ENCODE measurements around the gene ANAPC2. TPM values are rescaled to one million over a fixed set of nuclear protein-coding genes. Genes with fewer than 3 reads are reported as not detected.

The ANAPC2 gene, protein sequence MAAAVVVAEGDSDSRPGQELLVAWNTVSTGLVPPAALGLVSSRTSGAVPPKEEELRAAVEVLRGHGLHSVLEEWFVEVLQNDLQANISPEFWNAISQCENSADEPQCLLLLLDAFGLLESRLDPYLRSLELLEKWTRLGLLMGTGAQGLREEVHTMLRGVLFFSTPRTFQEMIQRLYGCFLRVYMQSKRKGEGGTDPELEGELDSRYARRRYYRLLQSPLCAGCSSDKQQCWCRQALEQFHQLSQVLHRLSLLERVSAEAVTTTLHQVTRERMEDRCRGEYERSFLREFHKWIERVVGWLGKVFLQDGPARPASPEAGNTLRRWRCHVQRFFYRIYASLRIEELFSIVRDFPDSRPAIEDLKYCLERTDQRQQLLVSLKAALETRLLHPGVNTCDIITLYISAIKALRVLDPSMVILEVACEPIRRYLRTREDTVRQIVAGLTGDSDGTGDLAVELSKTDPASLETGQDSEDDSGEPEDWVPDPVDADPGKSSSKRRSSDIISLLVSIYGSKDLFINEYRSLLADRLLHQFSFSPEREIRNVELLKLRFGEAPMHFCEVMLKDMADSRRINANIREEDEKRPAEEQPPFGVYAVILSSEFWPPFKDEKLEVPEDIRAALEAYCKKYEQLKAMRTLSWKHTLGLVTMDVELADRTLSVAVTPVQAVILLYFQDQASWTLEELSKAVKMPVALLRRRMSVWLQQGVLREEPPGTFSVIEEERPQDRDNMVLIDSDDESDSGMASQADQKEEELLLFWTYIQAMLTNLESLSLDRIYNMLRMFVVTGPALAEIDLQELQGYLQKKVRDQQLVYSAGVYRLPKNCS
- polyA plus RNA-seq = 10 to 100 TPM; 20.0 to 44.2 (median 37.0) TPM
- long read RNA-seq, donor 1, transcript ANAPC2-208 (2 exons, 1,565 nt) = major isoform, 5 of 157 reads
- long read RNA-seq, donor 1, partial matches to known transcripts = 130 of 157 reads
- long read RNA-seq, donor 1, other reads (novel, unspliced or antisense) = 19 of 157 reads
- long read RNA-seq, donor 2, partial matches to known transcripts = 0 of 3 reads
- long read RNA-seq, donor 2, other reads (novel, unspliced or antisense) = 0 of 3 reads
- long read RNA-seq, donor 3, partial matches to known transcripts = 0 of 8 reads
- long read RNA-seq, donor 3, other reads (novel, unspliced or antisense) = 0 of 8 reads
- long read RNA-seq, donor 4, partial matches to known transcripts = 0 of 2 reads
- long read RNA-seq, donor 4, other reads (novel, unspliced or antisense) = 0 of 2 reads
- long read RNA-seq, donor 5, partial matches to known transcripts = 0 of 2 reads
- long read RNA-seq, donor 5, other reads (novel, unspliced or antisense) = 0 of 2 reads
- long read RNA-seq, donor 6, partial matches to known transcripts = 0 of 3 reads
- long read RNA-seq, donor 6, other reads (novel, unspliced or antisense) = 0 of 3 reads
- long read RNA-seq, donor 7 = 0 reads
- long read RNA-seq, donor 8 = 0 reads
- long read RNA-seq, donor 9 = 0 reads
- long read RNA-seq, donor 10, partial matches to known transcripts = 83 of 345 reads
- long read RNA-seq, donor 10, other reads (novel, unspliced or antisense) = 256 of 345 reads

- 0% methylated on average over 77 to 98 of the region's 98 CpGs for WGBS, 3 donors
- Histone ChIP-seq H3K4me3 (ENCODE audit: low read depth in 1 of 3, low read length in 3 of 3) (peak within 1 kb of the TSS; percentile 84 to 100 (median 89)), H3K4me1 (ENCODE audit: control insufficient read depth in 3 of 3, insufficient read depth in 2 of 3, low read depth in 1 of 3, low read length in 2 of 3) (peaks cover 3 to 35% (median 19%) of the 10 kb centered on the region in 3 donors), H3K27ac (ENCODE audit: low read depth in 1 of 3, low read length in 2 of 3) (peak within 1 kb of the TSS; percentile 78 to 96 (median 96)), H3K36me3 (ENCODE audit: control insufficient read depth in 3 of 3, insufficient read depth in 2 of 3, low read depth in 1 of 3, low read length in 3 of 3) (peaks cover 3 to 85% (median 6%) of the 10 kb centered on the region in 3 donors), H3K9me3 (ENCODE audit: control insufficient read depth in 2 of 2, insufficient read depth in 1 of 2, low read depth in 1 of 2, low read length in 1 of 2) (no peaks in the 10 kb centered on the region), H3K27me3 (ENCODE audit: control insufficient read depth in 3 of 3, insufficient read depth in 3 of 3, low read length in 3 of 3) (no peaks in the 10 kb centered on the region)
- peak; percentile 92 to 99 for DNase-seq
- no peak for FAIRE-seq
These were observed at the start of gene ANAPC2, which contains the start of gene SSNA1 for GRCh38 chr9:137188490-137189296. TSS of gene ANAPC2 (minus strand) at chr9:137188560. CDS start at chr9:137188532, 28 bp downstream. TSS of gene SSNA1 (plus strand) at chr9:137188676. CDS start at chr9:137188727, 51 bp downstream.

DNA sequence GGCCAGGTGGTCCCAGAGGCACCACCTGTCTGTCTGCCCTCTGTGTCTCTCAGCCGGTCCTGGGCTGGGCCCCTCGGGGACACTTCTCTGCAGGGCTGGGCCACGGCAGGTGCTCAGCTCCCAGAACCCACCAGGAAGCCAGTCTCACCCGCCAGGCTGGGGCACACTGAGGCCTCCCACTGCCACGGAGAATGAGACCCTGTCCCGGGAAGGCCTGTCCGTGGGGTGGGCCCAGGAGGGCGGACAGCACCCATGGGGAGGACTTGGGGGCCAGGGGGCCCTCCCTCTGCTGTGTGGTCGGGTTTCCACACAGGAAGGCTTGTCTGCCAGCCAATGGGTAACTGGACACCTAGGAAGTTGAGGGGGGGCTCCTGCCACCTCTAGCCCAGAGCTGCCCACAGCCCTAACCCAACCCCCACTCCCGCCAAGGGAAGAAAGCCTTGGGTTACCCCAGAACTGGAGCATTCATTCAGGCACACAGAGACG lies 48.6 kb upstream of the ANAPC2 start:
- FAIRE-seq (no peak), DNase-seq (no peak)
- peak overlapping the region in 1 of 3 donors; percentile 76 for H3K27ac ChIP-seq (ENCODE audit: low read depth in 1 of 3, low read length in 2 of 3)
- 25 to 35% (median 30%) methylated on average over 10 to 11 of the region's 11 CpGs for WGBS, 3 donors
- peak overlapping the region in 1 of 3 donors; percentile 73 for H3K4me3 ChIP-seq (ENCODE audit: low read depth in 1 of 3, low read length in 3 of 3)
- peaks cover 0 to 52% (median 3%) of the 10 kb centered on the region in 3 donors for H3K4me1 ChIP-seq (ENCODE audit: control insufficient read depth in 3 of 3, insufficient read depth in 2 of 3, low read depth in 1 of 3, low read length in 2 of 3)
- peaks cover 0 to 51% (median under 1%) of the 10 kb centered on the region in 3 donors for H3K36me3 ChIP-seq (ENCODE audit: control insufficient read depth in 3 of 3, insufficient read depth in 2 of 3, low read depth in 1 of 3, low read length in 3 of 3)
- H3K9me3 ChIP-seq (ENCODE audit: control insufficient read depth in 2 of 2, insufficient read depth in 1 of 2, low read depth in 1 of 2, low read length in 1 of 2) = no peaks in the 10 kb centered on the region
- no peaks in the 10 kb centered on the region for H3K27me3 ChIP-seq (ENCODE audit: control insufficient read depth in 3 of 3, insufficient read depth in 3 of 3, low read length in 3 of 3)

DNA sequence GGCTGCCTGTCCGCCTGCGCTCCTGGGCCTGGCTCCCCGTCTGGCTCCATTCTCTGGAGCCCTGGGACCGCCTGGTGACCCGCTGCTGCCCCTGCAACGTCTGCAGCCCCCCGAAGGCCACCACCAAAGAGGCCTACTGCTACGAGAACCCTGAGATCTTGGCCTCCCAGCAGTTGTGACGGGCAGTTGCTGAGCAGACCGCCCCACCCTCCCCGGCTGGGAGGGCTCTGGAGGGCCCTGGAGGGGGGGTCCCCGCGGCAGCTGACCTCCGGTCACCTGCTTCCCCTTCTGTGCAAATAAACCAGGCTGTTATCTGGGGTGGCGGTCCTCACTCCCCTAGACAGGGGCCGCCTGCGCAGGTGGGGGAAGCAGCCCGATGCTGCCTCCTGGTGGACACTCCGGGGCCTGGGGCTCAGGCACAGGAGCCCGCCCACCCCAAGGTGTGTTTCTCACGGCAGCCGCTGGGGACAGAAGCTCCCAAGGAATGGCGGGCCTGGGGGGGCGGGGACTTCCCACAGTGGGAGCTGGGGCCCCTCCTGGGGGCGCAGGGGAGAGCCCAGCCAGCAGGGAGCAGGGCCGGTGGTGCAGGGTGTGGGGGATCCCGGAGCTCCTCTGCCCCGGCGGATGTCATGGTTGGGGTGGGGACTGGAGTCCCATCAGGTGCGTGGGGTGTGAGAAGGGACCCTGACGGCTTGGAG lies 48.0 kb upstream of the ANAPC2 start:
- WGBS, 3 donors = 4 to 18% (median 9%) methylated on average over 19 to 31 of the region's 31 CpGs
- DNase-seq (peak; percentile 85 to 99), FAIRE-seq (no peak)
- peaks cover 0 to 58% (median 3%) of the 10 kb centered on the region in 3 donors for H3K4me1 ChIP-seq (ENCODE audit: control insufficient read depth in 3 of 3, insufficient read depth in 2 of 3, low read depth in 1 of 3, low read length in 2 of 3)
- H3K9me3 ChIP-seq (ENCODE audit: control insufficient read depth in 2 of 2, insufficient read depth in 1 of 2, low read depth in 1 of 2, low read length in 1 of 2) = no peaks in the 10 kb centered on the region
- peaks cover 0 to 53% (median 0%) of the 10 kb centered on the region in 3 donors for H3K36me3 ChIP-seq (ENCODE audit: control insufficient read depth in 3 of 3, insufficient read depth in 2 of 3, low read depth in 1 of 3, low read length in 3 of 3)
- peak overlapping the region in 1 of 3 donors; percentile 73 for H3K4me3 ChIP-seq (ENCODE audit: low read depth in 1 of 3, low read length in 3 of 3)
- peak overlapping the region in 1 of 3 donors; percentile 90 for H3K27ac ChIP-seq (ENCODE audit: low read depth in 1 of 3, low read length in 2 of 3)
- no peaks in the 10 kb centered on the region for H3K27me3 ChIP-seq (ENCODE audit: control insufficient read depth in 3 of 3, insufficient read depth in 3 of 3, low read length in 3 of 3)

DNA sequence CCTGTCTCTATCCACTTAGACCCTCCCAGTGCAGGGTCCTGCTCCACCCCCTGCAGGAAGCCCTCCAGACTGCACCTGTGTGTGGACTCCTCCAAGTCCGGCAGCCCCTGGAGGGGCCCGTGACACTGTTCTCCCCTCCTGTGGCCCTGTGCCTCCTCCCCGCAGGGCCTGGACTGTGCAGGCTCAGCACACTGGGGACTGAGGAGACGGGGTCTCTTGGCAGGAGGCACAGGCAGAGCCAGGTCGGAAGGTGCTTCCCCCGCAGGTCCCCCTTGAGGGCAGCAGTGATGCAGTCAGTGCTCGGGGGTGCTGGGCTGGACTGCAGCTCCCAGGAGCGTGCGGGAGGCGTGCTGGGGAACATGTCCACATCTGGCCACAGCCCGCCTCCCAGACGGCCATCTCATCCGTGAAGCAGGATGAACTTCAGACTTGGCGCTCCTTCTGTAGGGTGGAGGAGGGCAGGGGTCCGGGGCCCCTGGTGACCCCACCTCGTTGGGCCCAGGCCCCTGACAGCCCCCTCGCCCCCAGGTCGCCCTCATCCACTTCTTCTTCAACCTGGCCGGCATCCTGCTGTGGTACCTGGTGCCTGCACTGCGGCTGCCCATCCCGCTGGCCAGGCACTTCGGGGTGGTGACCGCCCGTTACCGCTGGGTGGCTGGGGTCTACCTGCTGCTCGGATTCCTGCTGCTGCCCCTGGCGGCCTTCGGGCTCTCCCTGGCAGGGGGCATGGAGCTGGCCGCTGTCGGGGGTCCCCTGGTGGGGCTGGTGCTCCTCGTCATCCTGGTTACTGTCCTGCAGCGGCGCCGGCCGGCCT lies 47.3 kb upstream of the ANAPC2 start:
- peak in 1 of 2 donors; percentile 66 for DNase-seq
- Histone ChIP-seq H3K27ac (ENCODE audit: low read depth in 1 of 3, low read length in 2 of 3) (peak overlapping the region in 1 of 3 donors; percentile 90), H3K36me3 (ENCODE audit: control insufficient read depth in 3 of 3, insufficient read depth in 2 of 3, low read depth in 1 of 3, low read length in 3 of 3) (peaks cover 0 to 59% (median 0%) of the 10 kb centered on the region in 3 donors), H3K4me1 (ENCODE audit: control insufficient read depth in 3 of 3, insufficient read depth in 2 of 3, low read depth in 1 of 3, low read length in 2 of 3) (peaks cover 3 to 65% (median 5%) of the 10 kb centered on the region in 3 donors), H3K27me3 (ENCODE audit: control insufficient read depth in 3 of 3, insufficient read depth in 3 of 3, low read length in 3 of 3) (no peaks in the 10 kb centered on the region), H3K4me3 (ENCODE audit: low read depth in 1 of 3, low read length in 3 of 3) (peak overlapping the region in 1 of 3 donors; percentile 73), H3K9me3 (ENCODE audit: control insufficient read depth in 2 of 2, insufficient read depth in 1 of 2, low read depth in 1 of 2, low read length in 1 of 2) (no peaks in the 10 kb centered on the region)
- 43 to 58% (median 54%) methylated on average over 32 to 35 of the region's 35 CpGs for WGBS, 3 donors
- no peak for FAIRE-seq

DNA sequence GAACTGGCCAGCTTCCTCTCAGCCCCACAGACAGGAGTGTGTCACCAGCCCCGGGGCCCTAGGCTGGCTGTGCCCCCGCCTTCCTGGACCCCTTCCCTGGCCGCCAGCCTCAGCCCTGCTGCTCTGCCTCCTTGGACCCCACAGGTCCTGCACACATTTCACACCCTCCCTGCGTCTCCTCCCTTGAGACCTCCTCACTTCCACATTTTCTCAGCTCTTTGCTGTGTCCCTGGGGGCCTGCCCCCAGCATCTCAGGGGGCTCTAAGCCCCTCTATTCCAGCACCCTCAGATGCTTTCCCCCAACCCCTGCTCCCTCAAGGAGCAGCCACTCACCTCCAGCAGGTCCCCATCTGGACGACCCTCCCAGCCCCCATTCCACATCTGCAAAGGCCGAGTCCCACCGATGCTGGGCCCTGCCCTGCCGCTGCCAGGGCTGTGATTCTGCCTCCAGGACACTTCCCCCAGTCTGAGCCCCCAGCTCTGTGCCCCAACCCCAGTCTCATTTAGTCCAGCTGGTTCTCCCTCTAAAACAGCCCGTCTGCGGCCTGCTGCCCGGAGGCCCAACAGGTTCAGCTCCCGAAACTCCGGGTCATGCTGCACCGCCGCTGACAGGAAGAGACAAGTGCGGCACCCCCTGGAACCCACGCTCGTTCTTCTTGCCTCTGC lies 46.5 kb upstream of the ANAPC2 start:
- H3K36me3 ChIP-seq (ENCODE audit: control insufficient read depth in 3 of 3, insufficient read depth in 2 of 3, low read depth in 1 of 3, low read length in 3 of 3) = peaks cover 0 to 59% (median 0%) of the 10 kb centered on the region in 3 donors
- FAIRE-seq = no peak
- peak overlapping the region in 1 of 3 donors; percentile 90 for H3K27ac ChIP-seq (ENCODE audit: low read depth in 1 of 3, low read length in 2 of 3)
- H3K4me1 ChIP-seq (ENCODE audit: control insufficient read depth in 3 of 3, insufficient read depth in 2 of 3, low read depth in 1 of 3, low read length in 2 of 3) = peaks cover 3 to 71% (median 10%) of the 10 kb centered on the region in 3 donors
- peak overlapping the region in 1 of 3 donors; percentile 73 for H3K4me3 ChIP-seq (ENCODE audit: low read depth in 1 of 3, low read length in 3 of 3)
- H3K27me3 ChIP-seq (ENCODE audit: control insufficient read depth in 3 of 3, insufficient read depth in 3 of 3, low read length in 3 of 3) = no peaks in the 10 kb centered on the region
- no peaks in the 10 kb centered on the region for H3K9me3 ChIP-seq (ENCODE audit: control insufficient read depth in 2 of 2, insufficient read depth in 1 of 2, low read depth in 1 of 2, low read length in 1 of 2)
- peak in 1 of 2 donors; percentile 48 for DNase-seq
- 67 to 79% (median 70%) methylated on average over 16 to 18 of the region's 18 CpGs for WGBS, 3 donors

All from small intestine (tissue), 16 donors.